HG02588 (cell line): ENCODE measurements around the gene ASTN2.
"Not testable (repeated sequence)": the region's sequence is repeated elsewhere in the genome, so short reads cannot be mapped to it uniquely, and the experiment has no call there.

Source experiments
- ATAC-seq: cut with Tn5 transposase; IDR thresholded peaks from one replicate; pipeline ENCODE4 v1.9.1; 2021; ENCODE audit warnings: mild to moderate bottlenecking, moderate library complexity; ENCODE audit not compliant: unreplicated experiment

ASTN2 gene

DNA sequence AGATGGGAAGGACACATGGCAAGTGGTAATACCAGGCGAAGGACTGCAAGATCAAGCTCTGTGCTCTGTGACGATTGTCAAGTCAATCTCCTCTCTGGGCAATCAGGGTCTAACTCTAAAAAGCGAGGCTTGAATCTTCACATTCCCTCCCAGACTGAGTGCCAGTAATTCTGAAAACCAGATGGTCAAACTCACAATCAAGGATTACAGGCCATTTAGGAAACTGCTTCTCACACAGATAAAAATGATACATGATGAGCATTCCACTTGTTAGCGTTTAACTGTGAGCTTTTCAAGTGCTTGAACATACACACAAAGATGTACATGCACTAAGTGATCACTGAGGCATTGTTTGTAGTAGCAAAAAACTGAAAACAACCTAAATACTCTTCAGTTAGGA lies 517.7 kb downstream of the ASTN2 start:
- ATAC-seq: no peak

GRCh38 chr9:116895961-116896360 lies 518.9 kb downstream of the ASTN2 start:
- ATAC-seq: no peak

GRCh38 chr9:116891424-116891823 lies 523.4 kb downstream of the ASTN2 start:
- no peak for ATAC-seq

GRCh38 chr9:116888476-116888875 lies 526.4 kb downstream of the ASTN2 start:
- not testable (repeated sequence) for ATAC-seq

- ATAC-seq: no peak
Observed at GRCh38 chr9:116888066-116888465, 526.8 kb downstream of the ASTN2 start.

DNA sequence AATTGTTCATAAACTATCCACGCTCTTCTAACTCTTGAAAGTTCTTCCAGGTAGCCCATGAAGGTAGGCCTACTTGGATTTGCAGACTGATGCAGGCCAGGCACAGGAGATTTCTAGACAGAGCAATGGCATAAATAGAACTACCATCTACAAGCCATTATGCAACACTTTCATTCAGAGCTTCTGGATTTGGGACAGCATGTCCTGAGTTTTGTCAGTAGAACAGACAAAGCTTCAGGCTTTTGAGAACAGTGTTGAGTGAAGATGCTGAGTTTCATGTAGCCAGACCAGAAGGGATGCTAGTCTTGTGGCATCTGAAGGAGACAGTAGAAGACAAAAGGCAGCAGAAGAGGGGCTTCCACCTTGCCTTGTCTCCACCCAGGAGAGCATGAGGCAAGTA lies 531.2 kb downstream of the ASTN2 start:
- no peak for ATAC-seq

DNA sequence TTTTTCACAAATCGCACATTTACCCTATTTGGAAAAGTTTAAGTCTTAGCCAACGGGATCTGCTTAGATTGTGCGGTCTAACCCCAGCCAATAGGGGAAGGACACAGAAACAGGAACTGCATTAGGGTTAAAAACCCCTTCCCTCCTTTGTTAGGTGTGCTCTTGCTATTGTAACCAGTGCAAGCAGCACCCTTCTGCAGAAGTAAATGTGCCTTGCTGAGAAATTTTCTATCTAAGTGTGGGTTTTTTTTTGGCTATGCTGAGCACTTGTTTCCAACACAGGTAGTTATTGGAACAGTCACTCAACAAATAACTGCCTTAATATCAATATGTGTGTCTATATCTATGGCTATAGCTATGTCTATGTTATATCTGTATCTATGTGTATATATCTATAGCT lies 537.8 kb downstream of the ASTN2 start:
- no peak for ATAC-seq

- no peak for ATAC-seq
Observed at GRCh38 chr9:116875576-116875975, 539.3 kb downstream of the ASTN2 start.

GRCh38 chr9:116873937-116874914 lies 540.6 kb downstream of the ASTN2 start:
- ATAC-seq: no peak

GRCh38 chr9:116873491-116873890 lies 541.4 kb downstream of the ASTN2 start:
- no peak for ATAC-seq

GRCh38 chr9:116870566-116870965 lies 544.3 kb downstream of the ASTN2 start:
- no peak for ATAC-seq

DNA sequence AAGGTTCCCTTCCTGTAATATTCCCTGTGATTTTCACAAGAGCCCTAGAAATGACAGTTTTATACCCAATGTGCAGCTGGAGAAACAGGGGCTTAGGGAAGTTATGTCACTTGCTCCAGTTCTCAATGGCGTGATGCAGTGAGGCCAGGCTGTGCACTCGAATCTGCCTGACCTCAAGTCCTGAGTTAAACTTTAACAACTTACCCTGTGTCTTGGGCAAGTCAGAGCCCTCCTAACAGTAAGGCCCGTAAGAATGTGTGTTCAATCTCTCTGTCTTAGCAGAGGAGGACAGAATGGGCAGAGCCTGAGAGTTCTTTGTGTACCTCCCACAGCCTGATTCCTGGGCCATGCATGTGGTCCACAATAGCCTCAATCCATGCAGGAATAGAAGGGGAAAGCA lies 546.7 kb downstream of the ASTN2 start:
- ATAC-seq: peak; percentile 80

DNA sequence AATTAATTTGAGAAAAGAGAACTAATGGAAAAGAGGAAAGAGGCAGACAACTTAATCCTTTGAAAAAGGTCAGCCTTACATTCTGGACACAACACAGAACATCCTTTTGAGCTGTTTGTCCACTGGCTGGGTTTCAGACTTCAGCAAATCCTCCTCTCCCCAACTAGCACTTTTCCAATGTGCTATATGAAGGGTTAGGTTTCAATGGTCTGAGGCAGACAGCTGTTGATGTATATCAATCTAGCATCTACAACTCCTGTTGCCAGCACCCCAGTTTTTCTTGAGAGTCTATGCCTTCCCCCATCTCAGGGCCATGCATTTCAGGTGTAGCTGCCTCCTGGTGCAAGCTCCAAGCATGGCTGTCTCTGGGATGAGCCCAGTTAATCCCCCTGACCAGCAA lies 553.5 kb downstream of the ASTN2 start:
- no peak for ATAC-seq

- ATAC-seq: peak; percentile 61
Observed at GRCh38 chr9:116860509-116861120, 554.2 kb downstream of the ASTN2 start.

DNA sequence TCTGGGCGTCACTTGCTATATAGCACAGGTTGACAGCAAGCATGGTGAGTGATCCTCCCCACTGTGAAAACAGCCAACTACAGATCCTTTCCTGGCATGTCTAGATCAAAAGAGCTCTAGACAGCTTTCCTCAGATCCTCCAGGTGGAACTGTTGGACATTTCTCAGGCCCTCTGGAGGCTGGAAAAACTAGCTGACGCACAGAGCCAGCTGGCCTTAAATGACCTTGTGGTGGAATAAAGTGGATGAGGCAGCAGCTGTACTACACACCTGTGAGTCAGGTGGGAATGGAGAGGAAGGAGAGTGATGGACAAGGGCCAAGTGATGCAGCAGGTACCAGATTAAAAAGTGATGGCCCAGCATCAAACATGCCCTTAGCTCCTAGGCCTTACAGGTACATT lies 555.1 kb downstream of the ASTN2 start:
- no peak for ATAC-seq

- ATAC-seq: no peak
Observed at GRCh38 chr9:116857321-116857720, 557.5 kb downstream of the ASTN2 start.

GRCh38 chr9:116855881-116856662 lies 558.8 kb downstream of the ASTN2 start:
- peak; percentile 73 for ATAC-seq

- no peak for ATAC-seq
Observed at GRCh38 chr9:116849721-116850120, 565.1 kb downstream of the ASTN2 start.

DNA sequence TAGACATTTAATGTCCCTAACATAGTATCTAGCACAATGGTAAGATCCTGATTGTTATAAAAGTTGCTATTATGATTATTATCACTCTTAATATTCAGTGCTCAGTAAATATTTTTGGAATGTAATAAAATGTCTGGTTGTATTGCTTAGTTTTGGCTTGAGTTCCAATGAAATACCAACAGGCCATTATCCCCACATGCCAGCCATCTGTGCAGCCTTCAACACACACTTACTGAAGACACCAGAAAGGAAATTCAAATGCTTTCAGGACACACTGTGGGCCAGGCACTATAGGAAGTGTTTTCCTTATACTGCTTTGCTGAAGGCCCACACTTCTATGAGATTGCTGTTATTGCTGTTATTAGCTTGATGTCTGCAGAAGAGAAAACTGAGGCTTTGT lies 570.2 kb downstream of the ASTN2 start:
- ATAC-seq: no peak

GRCh38 chr9:116843863-116844620 lies 570.8 kb downstream of the ASTN2 start:
- no peak for ATAC-seq

- no peak for ATAC-seq
Observed at GRCh38 chr9:116842658-116843057, 572.2 kb downstream of the ASTN2 start.
